Measurements from ENCODE around the gene CDSN.

The CDSN gene

GRCh38 chr6:31144970-31145340 lies 24.7 kb upstream of the CDSN start:
- DNase-seq = no peak

GRCh38 chr6:31144296-31144969 lies 24.2 kb upstream of the CDSN start:
- no peak for DNase-seq

GRCh38 chr6:31143148-31143547 lies 22.9 kb upstream of the CDSN start:
- no peak for DNase-seq

- DNase-seq = no peak
These were observed 22.1 kb upstream of the CDSN start for GRCh38 chr6:31142361-31142761.

GRCh38 chr6:31140643-31141042 lies 20.4 kb upstream of the CDSN start:
- DNase-seq = no peak

- DNase-seq = no peak
These were observed 19.4 kb upstream of the CDSN start for GRCh38 chr6:31139599-31139998.

- DNase-seq = no peak
These were observed 18.7 kb upstream of the CDSN start, which contains the start of gene PSORS1C2 for GRCh38 chr6:31138982-31139381. Gene PSORS1C2 (minus strand): TSS chr6:31139066. CDS start chr6:31139026, 40 bp downstream.

- no peak for DNase-seq
These were observed 15.5 kb upstream of the CDSN start for GRCh38 chr6:31135710-31136109.

GRCh38 chr6:31132806-31133205 lies 12.6 kb upstream of the CDSN start:
- DNase-seq = no peak

GRCh38 chr6:31131595-31131994 lies 11.3 kb upstream of the CDSN start:
- DNase-seq = no peak

GRCh38 chr6:31130751-31131150 lies 10.5 kb upstream of the CDSN start:
- no peak for DNase-seq

- no peak for DNase-seq
These were observed 8.9 kb upstream of the CDSN start for GRCh38 chr6:31129130-31129529.

GRCh38 chr6:31128093-31128676 lies 7.9 kb upstream of the CDSN start:
- peak; percentile 36 to 67 (median 60) for DNase-seq

GRCh38 chr6:31126396-31127175 lies 6.3 kb upstream of the CDSN start:
- no peak for DNase-seq

- no peak for DNase-seq
These were observed 5.5 kb upstream of the CDSN start for GRCh38 chr6:31125586-31126363.

- DNase-seq = no peak
These were observed 4.9 kb upstream of the CDSN start for GRCh38 chr6:31125162-31125561.

GRCh38 chr6:31122791-31123706 lies 2.8 kb upstream of the CDSN start:
- DNase-seq = no peak

- DNase-seq = no peak
These were observed 1.0 kb upstream of the CDSN start for GRCh38 chr6:31121131-31121790.

GRCh38 chr6:31118178-31118577 lies 2.1 kb downstream of the CDSN start:
- no peak for DNase-seq

- no peak for DNase-seq
These were observed 3.4 kb downstream of the CDSN start for GRCh38 chr6:31116661-31117385.

Data from activated CD4-positive, CD25-positive, alpha-beta regulatory T cell (primary cell).